K562 (cell line): ENCODE measurements around the gene LUM. TPM values are rescaled to one million over a fixed set of nuclear protein-coding genes. Genes with fewer than 3 reads are reported as not detected.

Source experiments
- ATAC-seq: fragments of 200-7000 bp; cut with Tn5 transposase; 3 replicates; pipeline ENCODE4 v1.9.1; 2020; ENCODE audit warnings: moderate library complexity
- BruUV-seq: library from RNA; stranded (reverse); fragments of 400-500 nt; replicated peaks from 2 replicates; lab custom pipeline; 2021; lab: Mats Ljungman, UMichigan
- CTCF ChIA-PET: fragments of 300-600 bp; formaldehyde crosslinking; extraction: SDS; loops from one replicate; lab custom pipeline; 2021; ENCODE audit warnings: low intra/inter-chr PET ratio; lab: Yijun Ruan, JAX
- POLR2A ChIA-PET: fragments of 300-600, 350-650 bp; sonication (Branson Sonifier 250); formaldehyde crosslinking; extraction: SDS; loops from one replicate; lab custom pipeline; 2021; ENCODE audit warnings: antibody characterized with exemption, inconsistent platforms; lab: Yijun Ruan, JAX
- DNase-seq, 4 experiments: peaks; one replicate each; pipeline versions ENCODE4 v3.0.0 to v3.0.0-alpha.2; 2011 to 2018; ENCODE audit warnings: low spot score in 3 of 4, mixed read lengths in 3 of 4; ENCODE audit errors: extremely low read depth in 1 of 4
- FAIRE-seq: peaks from 2 replicates; lab custom pipeline; 2011; peaks lifted over from hg19 to GRCh38; lab: Jason Lieb, UNC
- H2AFZ ChIP-seq: 2 replicates; pipeline ENCODE4 v1.6.0; 2011; ENCODE audit warnings: low read depth, low read length, control low read depth, inconsistent platforms
- H3K27ac ChIP-seq: fragments of 200-600 bp; 3 replicates; pipeline ENCODE4 v1.8.0; 2011; ENCODE audit warnings: low read depth, mild to moderate bottlenecking, control low read depth, inconsistent platforms, low read length, moderate library complexity, mixed read lengths; ENCODE audit errors: extremely low read depth
- H3K27me3 ChIP-seq, 2 experiments: fragments of 300-600 bp in 1 of 2; 2 replicates in 1 of 2; 3 replicates in 1 of 2; pipeline versions ENCODE4 v1.6.0 to v1.8.0; 2011; ENCODE audit warnings: inconsistent platforms in 2 of 2, low read length in 2 of 2, mild to moderate bottlenecking in 1 of 2, mixed read lengths in 1 of 2, moderate library complexity in 1 of 2; ENCODE audit not compliant: control insufficient read depth in 2 of 2, insufficient read depth in 2 of 2
- H3K36me3 ChIP-seq: fragments of 300-600 bp; 3 replicates; pipeline ENCODE4 v1.8.0; 2011; ENCODE audit warnings: mild to moderate bottlenecking, low read length, inconsistent platforms; ENCODE audit not compliant: control insufficient read depth, insufficient read depth
- H3K4me1 ChIP-seq, 2 experiments: fragments of 200-600 bp in 1 of 2; replicated peaks in 1 of 2; 2 replicates in 1 of 2; 3 replicates in 1 of 2; pipeline versions ENCODE4 v1.5.1 to v1.8.0; 2011; ENCODE audit warnings: inconsistent platforms in 2 of 2, low read length in 2 of 2, mild to moderate bottlenecking in 1 of 2, mixed read lengths in 1 of 2, moderate library complexity in 1 of 2; ENCODE audit not compliant: control insufficient read depth in 2 of 2, insufficient read depth in 2 of 2
- H3K4me2 ChIP-seq: 2 replicates; pipeline ENCODE4 v1.6.1; 2011; ENCODE audit warnings: low read length, control low read depth, inconsistent platforms, mixed read lengths; ENCODE audit not compliant: insufficient read depth
- H3K4me3 ChIP-seq: fragments of 200-600 bp; sonication (generic), shearing (Covaris generic); 2 replicates; pipeline ENCODE4 v1.5.1; 2016; ENCODE audit warnings: control low read depth, inconsistent platforms
- H3K79me2 ChIP-seq: fragments of 200-600 bp; 3 replicates; pipeline ENCODE4 v1.8.0; 2011; ENCODE audit warnings: low read length, inconsistent platforms; ENCODE audit not compliant: control insufficient read depth, insufficient read depth
- H3K9ac ChIP-seq, 2 experiments: 2 replicates each; pipeline versions ENCODE4 v1.6.0 to v1.6.1; 2011; ENCODE audit warnings: low read depth in 2 of 2, low read length in 2 of 2, control low read depth in 1 of 2, inconsistent platforms in 1 of 2, mild to moderate bottlenecking in 1 of 2, mixed read lengths in 1 of 2; ENCODE audit not compliant: insufficient read depth in 1 of 2
- H3K9me1 ChIP-seq: one replicate; pipeline ENCODE4 v1.6.0; 2011; ENCODE audit warnings: inconsistent platforms, mild to moderate bottlenecking, low read length, moderate library complexity; ENCODE audit not compliant: control insufficient read depth, insufficient read depth
- H3K9me3 ChIP-seq: replicated peaks from 2 replicates; pipeline ENCODE4 v1.5.1; 2011; ENCODE audit warnings: low read depth, low read length, inconsistent platforms; ENCODE audit not compliant: control insufficient read depth, insufficient read depth
- H4K20me1 ChIP-seq: replicated peaks from 2 replicates; pipeline ENCODE4 v1.6.1; 2011; ENCODE audit warnings: low read length, inconsistent platforms, mixed read lengths; ENCODE audit not compliant: control insufficient read depth, insufficient read depth
- ARNT ChIP-seq, 2 experiments: fragments of 450-650 bp; IDR thresholded peaks; 2 replicates each; pipeline ENCODE4 v1.6.1; 2016; ENCODE audit warnings: mild to moderate bottlenecking in 1 of 2
- BRCA1 ChIP-seq, 2 experiments: fragments of 450-650 bp in 1 of 2; sonication (generic) in 1 of 2; formaldehyde crosslinking in 1 of 2; IDR thresholded peaks; 2 replicates each; pipeline versions ENCODE4 v1.5.0 to v1.6.1; 2017 to 2020; ENCODE audit warnings: mild to moderate bottlenecking in 1 of 2, missing genetic modification reagents in 1 of 2
- BRF2 ChIP-seq: IDR thresholded peaks from 3 replicates; pipeline ENCODE4 v1.6.1; 2011; ENCODE audit warnings: borderline replicate concordance, mild to moderate bottlenecking; ENCODE audit not compliant: insufficient read length, insufficient read depth
- FOS ChIP-seq: IDR thresholded peaks from 3 replicates; pipeline ENCODE4 v1.6.1; 2011; ENCODE audit not compliant: insufficient read length; ENCODE audit errors: extremely low read depth
- NFYB ChIP-seq: IDR thresholded peaks from 2 replicates; pipeline ENCODE4 v1.6.1; 2011; ENCODE audit warnings: mild to moderate bottlenecking, moderate library complexity; ENCODE audit not compliant: insufficient read length; ENCODE audit errors: extremely low read depth
- SIN3A ChIP-seq, 2 experiments: fragments of 150-350 bp in 1 of 2; IDR thresholded peaks; 2 replicates each; pipeline ENCODE4 v1.6.1; 2011 to 2016; ENCODE audit warnings: borderline replicate concordance in 2 of 2, low read depth in 2 of 2, low read length in 2 of 2, mild to moderate bottlenecking in 2 of 2, moderate library complexity in 2 of 2; ENCODE audit not compliant: control insufficient read depth in 1 of 2
- SMARCB1 ChIP-seq: IDR thresholded peaks from 2 replicates; pipeline ENCODE4 v1.6.1; 2011; ENCODE audit warnings: improper control_type of control experiment, low read depth; ENCODE audit not compliant: insufficient read length
- THAP12 ChIP-seq: fragments of 250-450 bp; sonication (Bioruptor Pico); IDR thresholded peaks from 2 replicates; pipeline ENCODE4 v1.9.0; 2021; ENCODE audit warnings: mild to moderate bottlenecking, inconsistent platforms
- ZNF121 ChIP-seq: sonication (generic); formaldehyde crosslinking; conservative IDR thresholded peaks from 2 replicates; pipeline ENCODE4 v1.8.0; 2022; ENCODE audit warnings: missing genetic modification reagents
- ZNF224 ChIP-seq: sonication (generic); formaldehyde crosslinking; IDR thresholded peaks from 2 replicates; pipeline ENCODE4 v1.8.0; 2022; ENCODE audit warnings: mild to moderate bottlenecking, missing genetic modification reagents
- ZNF512 ChIP-seq: IDR thresholded peaks from 2 replicates; pipeline ENCODE4 v1.6.1; 2016; ENCODE audit warnings: missing genetic modification characterization, missing compliant biosample characterization
- WGBS: fragments of 100-300 bp; shearing (Covaris generic); methylation state at CpG from one replicate; pipeline ENCODE4 v1.1.6; 2016; ENCODE audit warnings: low coverage, mixed read lengths; ENCODE audit not compliant: insufficient coverage; ENCODE audit errors: missing lambda C conversion rate; 5-methylcytosine and 5-hydroxymethylcytosine counted together
- in situ Hi-C: fragments of 300-500 bp; cut with MboI; formaldehyde crosslinking; loops from 4 replicates; pipeline ENCODE4 v1.15.0; 2018; ENCODE audit warnings: inconsistent platforms, mixed read lengths
- intact Hi-C: fragments of 100-400 bp; cut with micrococcal nuclease; formaldehyde crosslinking; loops from 2 replicates; pipeline ENCODE4 v1.14.2; 2022
- polyA plus RNA-seq, 8 experiments: library from polyadenylated mRNA; depleted of rRNA in 4 of 8; stranded (reverse) in 5 of 8; unstranded in 3 of 8; fragments of >200 nt; fragmentation: Nextera tagmentation in 2 of 8; fragmentation: Illumina TruSeq in 1 of 8; extraction: Ambion mirVana in 2 of 8; extraction: Trizol in 1 of 8; gene quantifications; 2 replicates each; pipeline versions ENCODE4 v1.2.1 to v1.2.3, GENCODE V29; 2011 to 2014; ENCODE audit warnings: inconsistent platforms in 1 of 8, missing spikeins in 1 of 8
- total RNA-seq, 7 experiments: library from RNA; depleted of rRNA in 6 of 7; stranded (reverse); fragments of >200 nt in 6 of 7; fragmentation: Illumina TruSeq in 2 of 7; extraction: Trizol in 2 of 7; gene quantifications; 2 replicates each; pipeline versions ENCODE4 v1.2.1 to v1.2.3, GENCODE V29; 2011 to 2021; ENCODE audit warnings: low replicate concordance in 1 of 7

Gene LUM
- total and polyA plus RNA-seq, 9 of the 15 experiments (the other 6 are each of a cell fraction or from before 2014, with no cell fraction given): 0.40 TPM; not detected in 8

GRCh38 chr12:91055976-91056375 is 55.3 kb downstream of the LUM start:
- Histone ChIP-seq H3K4me2 (no peak overlapping the region), H3K27me3 (no peaks in the 10 kb centered on the region), H3K79me2 (no peaks in the 10 kb centered on the region), H3K4me1 (no peaks in the 10 kb centered on the region), H3K36me3 (no peaks in the 10 kb centered on the region), H3K27ac (no peak overlapping the region), H3K9ac (no peak overlapping the region), H3K4me3 (no peak overlapping the region), H3K9me1 (no peaks in the 10 kb centered on the region), H2AFZ (no peak overlapping the region), H4K20me1 (no peaks in the 10 kb centered on the region), H3K9me3 (0 out of 2 replicates have a peak, but pooled peaks cover 2% of the 10 kb centered on the region)
- intact Hi-C loops (no loop called here), in situ Hi-C loops (no loop called here)
- ATAC-seq (no peak), FAIRE-seq (no peak), DNase-seq (no peak)
- POLR2A ChIA-PET: interaction anchor here (1.1 kb wide), 1 partner anchor 10 kb away, joined by 3 read pairs; no protein-coding TSS in a partner anchor
- BruUV-seq: no TSS peak
- TF ChIP-seq ZNF121 (CRISPR knock-in tag) (no peak), NFYB (no peak), BRF2 (no peak), THAP12 (no peak), ARNT (IDR thresholded peaks at IDR 0.05) (no peak), BRCA1 (IDR thresholded peaks at IDR 0.05) (no peak), BRCA1 (CRISPR knock-in tag; IDR thresholded peaks at IDR 0.05) (no peak), SIN3A (IDR thresholded peaks at IDR 0.05; ENCODE audit: borderline replicate concordance in 2 of 2, control insufficient read depth in 1 of 2, low read depth in 2 of 2, low read length in 2 of 2) (no peak), FOS (no peak), SMARCB1 (no peak), ZNF512 (tag) (no peak), ZNF224 (CRISPR knock-in tag) (no peak)
- CTCF ChIA-PET: no interaction called here
- 0% methylated on average over 1 of the region's 1 CpG for WGBS
